SK-N-MC (cell line): ENCODE measurements around the gene FNDC8.

ENCODE experiments used
- EZH2 ChIP-seq: fragments of 200-600 bp; sonication (generic); IDR thresholded peaks from one replicate; pipeline ENCODE4 v1.6.1; 2017; ENCODE audit warnings: antibody characterized with exemption
- POLR2AphosphoS5 ChIP-seq: IDR thresholded peaks from 2 replicates; pipeline ENCODE4 v1.6.1; 2012; ENCODE audit warnings: mild to moderate bottlenecking, low read depth, low read length, borderline replicate concordance

GRCh38 chr17:35073991-35074627 is 47.3 kb upstream of the FNDC8 start:
- TF ChIP-seq POLR2AphosphoS5 (no peak), EZH2 (no peak)
